ENCODE data around the gene MAML3.

GRCh38 chr4:140188975-140189374 is 35.0 kb upstream of the MAML3 start:
- TF ChIP-seq POU2F2 (IDR thresholded peaks at IDR 0.05; ENCODE audit: low read depth, low read length) (no peak), POLR2A (IDR thresholded peaks at IDR 0.05; ENCODE audit: low read depth, low read length) (no peak), POLR2AphosphoS5 (IDR thresholded peaks at IDR 0.05; ENCODE audit: low read depth, low read length) (no peak), TAF1 (IDR thresholded peaks at IDR 0.05; ENCODE audit: low read depth, low read length) (no peak), PAX5 (IDR thresholded peaks at IDR 0.05; ENCODE audit: insufficient read depth, low read length, severe bottlenecking) (no peak)

All from GM12891 (cell line).